ENCODE data around the gene MDGA2.

DNA sequence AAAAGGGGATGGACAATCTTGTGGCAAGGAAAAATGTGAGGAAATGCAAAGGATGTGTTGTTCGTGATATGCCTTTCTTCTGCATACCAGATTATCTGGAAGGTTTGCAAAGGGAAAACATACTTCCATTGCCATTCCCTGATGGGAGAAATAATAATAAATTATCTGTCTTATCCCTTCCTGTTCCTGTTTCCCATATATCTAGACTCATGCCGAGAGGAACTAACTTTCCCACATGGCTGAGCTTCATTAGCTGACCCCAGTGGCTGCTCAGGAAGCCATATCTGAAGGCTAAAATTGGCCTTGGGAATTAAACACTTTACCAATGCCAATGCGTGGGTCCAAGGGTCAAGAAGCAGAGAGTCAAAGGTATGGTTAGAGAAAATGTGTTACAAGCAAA is 439.8 kb downstream of the MDGA2 start:
- TF ChIP-seq CTCF (IDR thresholded peaks at IDR 0.05) (no peak), POLR2A (IDR thresholded peaks at IDR 0.05) (no peak)

All from uterus (tissue), 2 donors.